Thyroid gland (tissue), 4 donors: Measurements from ENCODE around the gene DLG2.

Experiments
- POLR2A ChIP-seq, 2 donors: fragments of 450-650 bp; IDR thresholded peaks; one replicate each; pipeline ENCODE4 v1.6.1; 2017; ENCODE audit warnings: antibody characterized with exemption in 2 of 2, mild to moderate bottlenecking in 2 of 2, moderate library complexity in 1 of 2
- TF ChIP-seq, protein P1 (sequence below), 6 experiments: fragments of 200-600 bp in 3 of 6; fragments of 450-650 bp in 3 of 6; sonication (generic) in 3 of 6; IDR thresholded peaks; one replicate each; pipeline ENCODE4 v1.5.1; 2016 to 2019; ENCODE audit warnings: antibody characterized with exemption in 6 of 6, mild to moderate bottlenecking in 2 of 6, inconsistent platforms in 1 of 6, moderate library complexity in 1 of 6

DNA sequence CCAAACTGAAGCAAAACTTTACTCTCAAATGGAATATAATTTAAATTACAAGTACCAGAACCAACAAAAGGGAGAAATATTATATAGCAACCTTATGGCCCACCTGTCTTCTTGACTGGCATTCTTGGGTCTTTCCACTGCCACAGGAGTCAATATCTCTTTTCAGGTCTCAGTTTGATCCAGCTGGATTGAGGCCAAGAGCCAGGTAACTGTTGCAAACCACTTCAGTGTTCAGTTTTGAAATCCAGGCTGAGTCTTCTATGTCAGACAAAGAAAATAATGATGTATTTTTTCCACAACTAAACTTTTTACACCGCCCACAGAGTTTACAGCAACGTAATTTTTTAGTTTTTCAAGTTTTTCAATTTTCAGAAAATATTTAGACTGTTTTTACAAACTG, 648 bp downstream of the DLG2 start:
- no peak for TF ChIP-seq POLR2A (IDR thresholded peaks at IDR 0.05)
- TF ChIP-seq, protein P1, sequence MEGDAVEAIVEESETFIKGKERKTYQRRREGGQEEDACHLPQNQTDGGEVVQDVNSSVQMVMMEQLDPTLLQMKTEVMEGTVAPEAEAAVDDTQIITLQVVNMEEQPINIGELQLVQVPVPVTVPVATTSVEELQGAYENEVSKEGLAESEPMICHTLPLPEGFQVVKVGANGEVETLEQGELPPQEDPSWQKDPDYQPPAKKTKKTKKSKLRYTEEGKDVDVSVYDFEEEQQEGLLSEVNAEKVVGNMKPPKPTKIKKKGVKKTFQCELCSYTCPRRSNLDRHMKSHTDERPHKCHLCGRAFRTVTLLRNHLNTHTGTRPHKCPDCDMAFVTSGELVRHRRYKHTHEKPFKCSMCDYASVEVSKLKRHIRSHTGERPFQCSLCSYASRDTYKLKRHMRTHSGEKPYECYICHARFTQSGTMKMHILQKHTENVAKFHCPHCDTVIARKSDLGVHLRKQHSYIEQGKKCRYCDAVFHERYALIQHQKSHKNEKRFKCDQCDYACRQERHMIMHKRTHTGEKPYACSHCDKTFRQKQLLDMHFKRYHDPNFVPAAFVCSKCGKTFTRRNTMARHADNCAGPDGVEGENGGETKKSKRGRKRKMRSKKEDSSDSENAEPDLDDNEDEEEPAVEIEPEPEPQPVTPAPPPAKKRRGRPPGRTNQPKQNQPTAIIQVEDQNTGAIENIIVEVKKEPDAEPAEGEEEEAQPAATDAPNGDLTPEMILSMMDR (IDR thresholded peaks at IDR 0.05) = no peak
